GM19328 (cell line): ENCODE results near the gene GSTCD.
"Not testable (repeated sequence)": the region's sequence is repeated elsewhere in the genome, so short reads cannot be mapped to it uniquely, and the experiment has no call there.

Experiments
- ATAC-seq: cut with Tn5 transposase; IDR thresholded peaks from one replicate; pipeline ENCODE4 v1.9.1; 2021; ENCODE audit warnings: mild to moderate bottlenecking, moderate library complexity; ENCODE audit not compliant: unreplicated experiment

The GSTCD gene, protein sequence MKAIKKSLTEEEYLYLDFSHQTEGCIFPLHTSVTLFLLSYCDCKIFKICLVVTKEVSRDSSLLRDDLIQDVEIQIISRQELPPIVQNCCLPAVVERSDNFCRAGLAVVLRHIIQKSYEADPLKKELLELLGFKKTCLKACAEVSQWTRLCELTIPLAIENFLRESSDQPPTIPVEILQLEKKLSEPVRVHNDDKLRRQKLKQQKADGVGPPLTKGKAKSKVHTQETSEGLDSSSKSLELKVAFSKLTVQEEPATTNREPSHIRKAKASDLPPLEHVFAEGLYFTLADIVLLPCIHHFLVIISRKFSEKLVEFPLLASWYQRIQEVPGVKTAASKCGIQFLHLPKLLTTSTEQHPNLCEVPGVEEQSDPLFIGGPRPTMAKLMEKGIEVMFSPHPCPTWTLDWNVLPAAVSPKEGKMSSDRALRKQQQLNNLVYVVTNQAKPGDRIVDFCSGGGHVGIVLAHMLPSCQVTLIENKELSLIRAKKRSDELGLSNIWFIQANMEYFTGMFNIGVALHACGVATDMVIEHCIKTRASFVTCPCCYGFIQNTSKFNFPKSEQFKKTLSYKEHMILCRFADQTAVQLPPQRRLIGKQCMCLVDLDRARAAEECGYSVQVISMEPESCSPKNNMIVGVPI

DNA sequence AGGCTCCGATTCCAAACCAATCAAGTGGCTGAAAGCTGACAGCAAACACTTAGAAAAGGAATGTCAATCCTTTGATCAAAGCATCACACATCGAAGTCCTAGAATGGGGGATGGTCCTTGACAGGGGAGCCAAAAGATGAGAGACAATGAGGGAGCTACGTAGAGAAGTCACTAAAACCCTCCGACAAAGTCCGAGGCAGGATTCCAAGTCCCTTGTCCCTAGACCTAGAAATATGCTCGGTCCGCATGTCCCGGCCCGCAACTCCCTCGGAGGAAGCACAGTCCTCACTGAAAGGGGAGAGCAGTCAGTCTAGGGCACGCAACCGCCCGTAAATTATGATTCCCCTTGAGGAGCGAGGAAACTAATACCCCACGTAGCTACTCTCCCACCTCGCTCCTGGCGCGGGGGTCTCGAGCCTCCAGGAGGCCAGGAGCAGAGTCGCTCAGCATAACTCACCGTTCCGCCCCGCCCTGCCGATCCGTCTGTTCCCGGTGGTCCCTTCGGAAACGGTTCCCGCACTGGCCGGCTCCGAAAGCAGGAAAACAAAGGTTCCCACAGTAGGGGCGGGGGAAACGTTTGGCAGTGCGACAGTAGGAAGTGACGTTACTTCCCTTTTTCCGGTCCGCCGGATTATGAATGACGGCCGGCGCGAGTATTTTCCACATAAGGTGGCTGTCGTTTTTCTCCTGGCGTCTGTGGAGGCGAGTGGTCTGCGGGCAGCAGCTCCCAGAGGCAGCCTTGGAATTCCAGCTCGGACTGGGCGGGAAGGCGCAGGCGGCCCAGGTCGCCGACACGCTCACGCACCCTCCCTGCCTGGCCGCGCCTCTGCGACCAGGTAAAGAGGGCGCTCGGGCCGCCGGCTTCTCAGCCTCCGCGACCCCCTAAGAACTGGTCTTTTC lies at the start of gene GSTCD, which contains the start of gene INTS12:
GSTCD (plus strand) TSS at position 604 of the 900 bp plus-strand sequence. CDS start 8,830 bp downstream, outside the sequence.
INTS12 (minus strand) TSS at position 509 of the 900 bp plus-strand sequence. CDS start 8,684 bp downstream, outside the sequence.
- ATAC-seq, result peak; percentile 80

GRCh38 chr4:105659190-105659589 lies 49.4 kb upstream of the GSTCD start:
- ATAC-seq, result no peak

DNA sequence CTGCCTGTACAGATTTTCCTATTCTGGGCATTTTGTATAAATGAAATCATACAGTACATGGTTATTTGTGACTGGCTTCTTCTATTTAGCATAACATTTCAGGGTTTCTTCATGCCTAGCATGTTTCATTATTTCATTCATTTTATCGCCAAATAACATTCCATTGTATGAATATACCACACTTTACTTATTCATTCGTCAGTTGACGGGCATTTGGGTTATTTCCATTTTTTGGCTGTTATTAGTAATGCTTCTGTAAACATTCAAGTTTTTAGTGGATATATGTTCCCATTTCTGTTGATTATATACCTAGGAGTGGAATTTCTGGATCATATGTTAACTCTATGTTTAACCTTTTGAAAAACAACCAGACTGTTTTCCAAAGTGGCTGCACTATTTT lies 47.6 kb upstream of the GSTCD start:
- ATAC-seq, result no peak

DNA sequence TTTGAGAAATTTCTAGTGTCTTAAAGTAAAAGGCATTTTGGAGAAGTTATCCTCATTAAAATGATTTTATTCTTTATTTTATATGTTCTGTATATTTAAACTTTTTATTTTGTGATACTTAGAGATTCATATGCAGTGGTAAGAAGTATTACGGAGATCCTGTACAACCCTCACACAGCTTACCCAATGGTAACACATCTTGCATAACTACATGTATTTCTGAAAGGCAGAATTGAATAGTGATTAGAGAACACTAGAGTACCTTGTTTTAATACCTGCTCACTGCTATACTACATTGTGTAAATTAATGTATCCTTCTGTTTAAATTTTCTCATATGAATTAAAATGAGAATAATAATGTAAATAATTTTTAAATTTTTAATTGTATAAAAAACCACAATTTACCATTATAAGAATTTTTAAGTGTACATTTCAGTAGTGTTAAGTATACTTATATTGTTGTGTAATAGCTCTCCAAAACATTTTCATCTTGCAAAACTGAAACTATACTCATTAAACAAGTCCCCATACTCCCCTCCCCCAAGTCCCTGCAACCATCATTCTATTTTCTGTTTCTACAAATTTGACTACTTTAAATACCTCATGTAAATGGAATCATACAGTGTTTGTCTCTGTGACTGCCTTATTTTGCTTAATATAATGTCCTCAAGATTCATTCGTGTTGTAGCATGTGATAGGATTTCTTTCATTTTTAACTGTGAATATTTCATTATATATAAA lies 45.5 kb upstream of the GSTCD start:
- no peak for ATAC-seq

- ATAC-seq, result no peak
Measured at GRCh38 chr4:105666693-105667092, 41.9 kb upstream of the GSTCD start.

DNA sequence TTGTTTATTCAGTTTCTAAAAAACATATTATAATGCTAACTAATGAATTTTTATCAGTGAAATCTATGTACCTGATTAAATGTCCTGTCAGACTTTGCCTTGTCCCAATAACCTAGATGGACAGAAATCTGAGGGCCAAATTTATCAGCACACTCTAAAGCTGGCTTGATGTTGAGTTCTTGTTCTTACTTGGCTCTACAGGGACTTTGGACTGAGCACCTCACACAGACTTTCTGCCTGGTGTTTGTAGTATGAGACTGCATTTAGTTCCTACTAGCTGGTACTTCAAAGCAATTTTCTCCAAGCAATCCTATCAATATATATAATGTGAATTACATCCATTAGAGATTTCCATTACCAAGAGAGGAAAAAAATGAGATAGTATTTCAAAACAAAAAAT lies 37.9 kb upstream of the GSTCD start:
- no peak for ATAC-seq

DNA sequence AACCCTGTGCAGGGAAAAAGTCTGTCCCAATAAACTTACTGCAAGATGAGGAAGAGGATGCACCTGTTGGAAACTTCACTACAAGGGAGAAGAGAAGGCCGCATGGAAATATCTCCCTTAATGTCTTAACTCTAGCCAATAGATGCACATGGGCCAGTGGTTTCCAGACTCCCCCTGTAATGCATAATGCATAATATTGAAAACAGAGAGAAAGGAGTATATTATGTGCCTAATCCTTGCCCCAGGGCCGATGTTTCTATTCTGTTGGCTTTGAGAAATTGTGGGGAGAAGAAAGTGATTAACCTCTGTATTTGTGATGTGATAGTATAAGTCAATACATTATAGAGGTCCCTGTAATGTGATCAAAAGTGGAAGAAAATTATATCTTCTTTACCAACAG lies 37.3 kb upstream of the GSTCD start:
- ATAC-seq, result no peak

DNA sequence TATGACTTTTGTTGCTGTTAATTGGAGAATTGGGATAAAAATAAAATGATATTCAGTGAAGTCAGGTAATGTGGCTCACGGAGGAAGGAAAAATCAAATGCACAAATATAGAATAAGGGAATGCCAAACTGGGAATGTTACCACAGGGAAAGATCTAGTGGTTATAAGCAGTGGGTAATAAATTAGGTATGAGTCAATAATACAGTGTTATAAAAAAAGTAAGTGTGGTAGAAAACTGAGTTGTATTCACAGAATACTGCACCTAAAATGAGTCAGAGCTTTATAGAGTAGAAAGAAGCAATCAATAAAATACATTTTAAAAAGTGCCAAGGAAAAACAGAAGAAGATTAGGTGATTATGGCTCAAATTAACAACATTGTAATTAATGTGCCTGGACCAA lies 34.6 kb upstream of the GSTCD start:
- ATAC-seq, result no peak

DNA sequence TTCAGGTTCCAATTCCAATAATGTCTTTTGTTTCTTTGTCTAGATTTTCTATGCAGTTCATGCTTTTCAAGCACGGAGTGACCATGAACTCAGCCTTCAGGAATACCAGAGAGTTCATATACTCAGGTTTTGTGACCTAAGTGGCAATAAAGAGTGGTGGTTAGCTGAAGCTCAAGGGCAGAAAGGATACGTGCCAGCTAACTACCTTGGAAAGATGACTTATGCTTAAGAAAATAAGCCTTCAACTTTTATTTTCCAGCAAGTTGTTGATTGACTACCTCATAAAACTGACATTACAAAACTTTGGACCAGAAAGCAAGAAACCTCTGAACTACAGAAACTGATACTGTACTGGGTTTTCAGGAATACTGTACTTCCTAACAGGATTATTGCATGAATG lies 30.9 kb upstream of the GSTCD start:
- ATAC-seq, result no peak

DNA sequence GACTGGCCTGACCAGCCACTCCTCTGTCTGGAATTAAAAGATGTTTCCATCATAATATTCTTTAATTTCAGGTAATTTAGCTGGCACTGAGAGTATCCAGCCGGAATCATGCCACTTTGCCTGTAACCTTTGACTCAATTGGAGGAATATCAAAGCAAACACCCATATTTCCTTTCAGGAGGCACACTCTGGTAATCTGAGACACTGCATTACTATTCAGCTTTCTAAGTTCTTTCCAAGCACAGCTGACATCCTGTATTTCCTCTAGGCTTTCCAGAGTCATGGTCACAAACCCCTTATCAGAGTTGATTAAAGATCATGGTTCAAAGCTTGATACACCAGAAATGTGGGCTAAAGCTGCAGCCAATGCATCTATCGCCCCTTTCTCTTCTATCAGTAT lies 29.4 kb upstream of the GSTCD start:
- ATAC-seq, result no peak

- ATAC-seq, result no peak
Measured at GRCh38 chr4:105683038-105683437, 25.5 kb upstream of the GSTCD start.

- ATAC-seq, result no peak
Measured at GRCh38 chr4:105686571-105686970, 22.0 kb upstream of the GSTCD start.

DNA sequence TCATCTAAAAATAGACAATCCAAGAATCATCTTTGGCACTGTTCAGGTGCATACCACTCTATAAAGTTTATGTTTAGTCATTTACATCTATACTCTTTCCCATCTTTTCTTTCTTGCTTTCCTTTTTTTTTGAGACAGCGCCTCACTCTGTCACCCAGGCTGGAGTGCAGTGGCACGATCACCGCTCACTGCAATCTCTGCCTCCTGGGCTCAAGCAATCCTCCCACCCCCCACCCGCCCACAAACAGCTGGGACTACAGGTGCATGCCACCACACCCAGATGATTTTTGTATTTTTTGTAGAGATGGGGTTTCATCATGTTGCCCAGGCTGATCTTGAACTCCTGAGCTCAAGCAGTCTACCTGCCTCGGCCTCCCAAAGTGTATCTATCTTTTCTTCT lies 13.8 kb upstream of the GSTCD start:
- not testable (repeated sequence) for ATAC-seq

DNA sequence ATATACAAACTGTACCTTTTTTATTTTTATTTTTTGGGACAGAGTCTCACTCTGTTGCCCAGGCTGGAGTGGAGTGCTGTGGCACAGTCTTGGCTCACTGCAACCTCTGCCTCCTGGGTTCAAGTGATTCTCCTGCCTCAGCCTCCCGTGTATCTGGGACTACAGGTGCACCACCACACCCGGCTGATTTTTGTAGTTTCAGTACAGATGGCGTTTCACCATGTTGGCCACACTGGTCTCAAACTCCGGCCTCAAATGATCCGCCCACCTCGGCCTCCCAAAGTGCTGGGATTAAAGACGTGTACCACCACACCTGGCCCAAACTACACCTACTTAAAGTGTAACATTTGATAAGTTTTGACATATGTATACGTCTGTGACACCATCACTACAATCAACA lies 12.8 kb upstream of the GSTCD start:
- ATAC-seq, result not testable (repeated sequence)

DNA sequence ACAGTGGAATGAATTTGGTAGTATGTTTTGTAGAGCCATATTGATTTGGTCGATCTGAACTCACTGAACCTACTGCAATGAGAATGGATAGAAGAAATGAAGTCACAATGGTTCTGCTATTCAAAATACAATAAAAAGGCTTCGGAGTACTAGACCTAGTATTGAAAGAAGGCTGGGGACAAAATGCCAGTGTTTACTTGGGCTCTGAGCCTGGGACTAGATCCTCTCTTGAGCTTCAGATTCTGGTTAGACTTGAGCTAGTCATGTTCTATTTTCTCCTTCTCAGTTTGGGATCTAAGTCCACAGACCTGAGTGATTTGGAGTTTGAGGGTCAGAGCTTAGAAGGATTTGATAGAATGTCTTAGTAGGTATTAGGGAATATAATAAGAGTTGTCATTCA lies 10.0 kb upstream of the GSTCD start:
- ATAC-seq, result no peak

DNA sequence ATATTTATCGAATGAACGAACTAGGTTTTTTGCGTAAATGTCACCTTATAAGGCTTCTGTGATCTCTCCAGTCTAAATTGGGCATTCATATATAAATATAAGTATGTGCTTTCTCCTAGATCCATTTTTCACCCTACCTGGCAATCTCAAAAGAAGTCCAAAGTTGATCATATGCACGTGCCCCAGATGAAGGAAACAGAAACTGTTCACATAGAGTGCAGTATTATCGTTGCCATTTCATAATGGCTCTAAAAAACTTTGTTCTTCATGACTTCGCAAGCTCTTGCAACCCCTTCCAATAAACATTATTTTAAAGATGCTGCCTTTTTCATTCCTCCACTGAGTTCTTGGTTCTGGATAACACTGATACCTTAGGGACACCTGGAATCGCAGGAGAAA lies 803 bp upstream of the GSTCD start:
- ATAC-seq, result no peak

DNA sequence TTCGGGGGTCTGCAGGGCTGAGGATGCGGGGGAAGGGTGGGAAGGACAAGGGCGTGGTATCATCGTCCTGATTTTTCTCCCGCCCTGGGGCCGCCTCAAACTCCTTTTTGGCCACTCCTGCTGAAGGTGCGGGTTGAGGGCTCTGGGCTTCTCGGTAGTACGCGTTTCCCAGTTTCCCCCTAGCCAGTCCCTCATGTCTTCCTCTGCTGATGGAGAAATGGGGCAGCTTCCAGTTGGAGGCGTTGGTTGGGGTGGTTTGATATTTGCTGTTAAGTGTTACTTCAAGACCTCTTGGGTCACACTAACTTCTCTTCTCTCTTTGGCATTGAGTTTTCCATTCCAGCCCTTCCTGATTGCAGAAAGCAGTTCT lies 482 bp downstream of the GSTCD start:
- ATAC-seq, result peak; percentile 31

- ATAC-seq, result no peak
Measured at GRCh38 chr4:105710012-105710600, 1.5 kb downstream of the GSTCD start.

DNA sequence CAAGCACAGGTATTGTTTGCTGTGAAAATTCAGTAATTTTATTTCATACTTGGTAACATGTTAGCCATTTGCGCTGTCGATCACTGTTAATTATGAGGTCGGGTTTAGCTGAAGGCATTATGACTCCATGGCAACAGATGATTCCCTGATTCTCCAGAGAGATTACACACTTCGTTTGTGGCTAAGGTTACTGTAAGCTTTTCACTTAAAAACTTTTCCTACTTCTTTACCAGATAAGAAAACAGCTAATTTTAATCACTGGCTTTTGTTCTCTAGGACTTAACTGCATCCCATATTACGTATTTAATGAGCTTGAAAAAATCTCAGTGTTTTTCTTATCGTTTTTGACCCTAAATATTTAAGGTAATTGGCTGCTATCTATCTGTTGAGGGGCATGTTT lies 2.1 kb downstream of the GSTCD start:
- no peak for ATAC-seq

- no peak for ATAC-seq
Measured at GRCh38 chr4:105712766-105713165, 4.2 kb downstream of the GSTCD start.
